Measurements from ENCODE around the gene NASP.

Gene NASP

DNA sequence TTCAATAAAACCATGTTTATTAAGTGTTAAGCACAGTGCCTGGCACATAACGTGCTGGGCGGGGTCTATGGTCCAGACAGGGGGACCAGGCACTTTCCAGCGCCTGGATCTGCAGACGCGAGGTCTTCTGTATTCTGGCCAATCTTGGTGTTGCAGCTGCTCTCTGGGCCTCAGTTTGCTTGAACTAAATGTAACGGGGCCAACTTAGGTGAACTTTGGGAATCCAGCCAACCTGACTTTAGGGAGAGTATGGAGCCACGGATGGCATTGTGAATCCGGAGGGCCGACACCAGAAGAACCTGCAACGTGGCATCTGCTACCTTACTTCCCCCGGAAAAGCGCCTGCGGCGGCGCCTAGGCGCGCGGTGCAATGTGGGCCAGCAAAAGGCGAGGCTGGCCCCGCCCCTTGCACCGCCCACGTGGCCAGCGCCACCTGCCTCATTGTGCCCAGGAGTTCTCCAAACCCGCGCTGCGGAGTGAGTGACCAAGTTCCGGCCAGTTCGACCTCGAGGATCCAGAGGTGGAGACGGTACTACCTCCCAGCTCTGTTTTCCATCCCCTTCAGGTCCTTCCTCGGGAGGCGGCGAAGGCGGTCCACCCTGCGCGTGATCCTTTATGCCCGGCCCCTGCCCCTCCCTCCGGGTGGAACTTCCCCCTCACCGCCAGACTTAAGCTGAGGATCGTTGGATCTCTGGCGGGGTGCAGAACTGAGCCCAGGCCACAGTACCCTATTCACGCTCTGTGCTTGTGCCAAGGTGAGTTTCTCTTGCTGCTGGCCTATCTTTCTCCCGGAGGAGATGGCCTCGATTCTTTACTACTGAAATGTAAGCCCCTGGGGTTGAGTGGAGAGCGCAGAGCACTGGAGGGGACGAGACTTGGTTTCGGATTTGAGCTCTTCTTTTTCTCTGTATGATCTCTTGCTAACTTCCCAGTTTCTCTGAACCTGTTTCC lies 33.2 kb upstream of the NASP start, which contains the start of gene AKR1A1:
AKR1A1 (plus strand) TSS at position 426 of the 951 bp plus-strand sequence. CDS start 10,969 bp downstream, outside the sequence.
- Histone ChIP-seq H3K4me1 (ENCODE audit: control insufficient read depth in 1 of 2, insufficient read depth in 2 of 2, low read length in 2 of 2) (peaks cover 12 to 25% of the 10 kb centered on the region in 2 donors), H3K27ac (ENCODE audit: low read depth, low read length) (peak within 1 kb of the TSS; percentile 86)

DNA sequence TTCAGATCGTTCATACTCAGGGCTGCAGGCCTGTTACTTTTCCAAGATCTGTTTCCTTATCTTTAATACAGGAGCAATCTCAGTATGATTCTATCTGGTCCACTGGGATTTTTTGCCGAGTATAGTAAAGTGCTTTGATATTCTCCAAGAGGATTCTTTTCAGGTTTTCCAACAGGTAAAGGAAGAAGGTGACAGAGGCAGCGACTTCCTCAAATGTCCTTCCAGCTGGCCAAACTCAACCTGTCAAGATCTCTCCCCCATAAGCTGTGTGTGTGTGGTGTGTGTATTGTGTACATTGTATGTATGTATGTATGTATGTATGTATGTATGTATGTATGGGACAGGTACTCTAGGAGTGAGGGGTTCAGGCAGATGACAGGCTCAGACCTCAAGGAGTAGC lies 32.2 kb upstream of the NASP start:
- Histone ChIP-seq H3K9me3 (ENCODE audit: control insufficient read depth in 1 of 2, low read length in 2 of 2) (no peaks in the 10 kb centered on the region), H3K4me3 (ENCODE audit: low read depth in 1 of 2, low read length in 2 of 2) (peak overlapping the region; percentile 88 to 90), H3K27ac (ENCODE audit: low read depth, low read length) (no peak overlapping the region), H3K9ac (ENCODE audit: low read depth in 1 of 2, low read length in 2 of 2) (peak overlapping the region; percentile 76 to 86), H3K27me3 (ENCODE audit: control insufficient read depth in 1 of 2, insufficient read depth in 2 of 2, low read length in 2 of 2) (no peaks in the 10 kb centered on the region), H3K4me1 (ENCODE audit: control insufficient read depth in 1 of 2, insufficient read depth in 2 of 2, low read length in 2 of 2) (peaks cover 9 to 25% of the 10 kb centered on the region in 2 donors), H3K36me3 (ENCODE audit: control insufficient read depth in 1 of 2, insufficient read depth in 2 of 2, low read length in 2 of 2) (peaks cover 0 to 6% of the 10 kb centered on the region in 2 donors)

More for the DNA sequence above, 33.2 kb upstream of the NASP start, which contains the start of gene AKR1A1:
- Histone ChIP-seq H3K4me3 (ENCODE audit: low read depth in 1 of 2, low read length in 2 of 2) (peak within 1 kb of the TSS; percentile 88 to 90), H3K9ac (ENCODE audit: low read depth in 1 of 2, low read length in 2 of 2) (peak within 1 kb of the TSS; percentile 76 to 86), H3K27me3 (ENCODE audit: control insufficient read depth in 1 of 2, insufficient read depth in 2 of 2, low read length in 2 of 2) (no peaks in the 10 kb centered on the region), H3K9me3 (ENCODE audit: control insufficient read depth in 1 of 2, low read length in 2 of 2) (no peaks in the 10 kb centered on the region), H3K36me3 (ENCODE audit: control insufficient read depth in 1 of 2, insufficient read depth in 2 of 2, low read length in 2 of 2) (peaks cover 0 to 3% of the 10 kb centered on the region in 2 donors)

DNA sequence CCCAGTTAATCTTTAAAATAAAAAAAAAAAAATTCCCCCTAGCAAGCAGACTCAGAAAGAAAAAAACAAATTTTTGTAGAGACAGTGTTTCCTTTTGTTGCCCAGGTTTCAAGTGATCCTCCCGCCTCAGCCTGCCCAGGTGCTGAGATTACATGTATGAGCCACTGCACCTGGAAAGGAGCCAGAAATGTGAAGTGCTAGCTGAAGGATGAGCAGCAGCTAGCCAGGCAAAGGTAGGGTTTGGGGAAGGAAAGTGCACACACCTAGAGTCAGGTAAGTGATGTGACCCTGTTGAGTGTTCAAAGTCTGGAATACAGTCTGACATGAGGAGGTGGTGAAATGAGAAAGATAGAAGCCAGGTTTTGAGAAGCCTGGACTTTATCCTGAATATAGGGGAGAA lies 31.5 kb upstream of the NASP start:
- peaks cover 0 to 6% of the 10 kb centered on the region in 2 donors for H3K36me3 ChIP-seq (ENCODE audit: control insufficient read depth in 1 of 2, insufficient read depth in 2 of 2, low read length in 2 of 2)
- H3K4me1 ChIP-seq (ENCODE audit: control insufficient read depth in 1 of 2, insufficient read depth in 2 of 2, low read length in 2 of 2), result peaks cover 12 to 29% of the 10 kb centered on the region in 2 donors
- H3K9ac ChIP-seq (ENCODE audit: low read depth in 1 of 2, low read length in 2 of 2), result peak overlapping the region in 1 of 2 donors; percentile 76
- peak overlapping the region; percentile 20 to 88 for H3K4me3 ChIP-seq (ENCODE audit: low read depth in 1 of 2, low read length in 2 of 2)
- H3K27ac ChIP-seq (ENCODE audit: low read depth, low read length), result no peak overlapping the region
- no peaks in the 10 kb centered on the region for H3K9me3 ChIP-seq (ENCODE audit: control insufficient read depth in 1 of 2, low read length in 2 of 2)
- H3K27me3 ChIP-seq (ENCODE audit: control insufficient read depth in 1 of 2, insufficient read depth in 2 of 2, low read length in 2 of 2), result no peaks in the 10 kb centered on the region

DNA sequence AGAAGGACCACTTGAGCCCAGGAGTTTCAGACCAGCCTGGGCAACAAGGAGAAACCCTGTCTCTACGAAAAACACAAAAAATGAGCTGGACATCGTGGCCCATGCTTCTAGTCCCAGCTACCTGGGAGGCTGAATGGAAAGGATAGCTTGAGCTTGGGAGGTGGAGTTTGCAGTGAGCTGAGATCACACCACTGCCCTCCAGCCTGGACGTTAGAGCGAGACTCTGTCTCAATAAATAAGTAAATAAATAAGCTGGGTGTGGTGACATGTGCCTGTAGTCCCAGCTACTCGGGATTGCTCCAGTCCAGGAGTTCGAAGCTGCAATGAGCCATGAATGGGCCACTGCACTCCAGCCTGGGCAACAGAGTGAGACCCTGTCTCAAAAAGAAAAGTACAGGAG lies 29.6 kb upstream of the NASP start:
- Histone ChIP-seq H3K4me3 (ENCODE audit: low read depth in 1 of 2, low read length in 2 of 2) (no peak overlapping the region), H3K27me3 (ENCODE audit: control insufficient read depth in 1 of 2, insufficient read depth in 2 of 2, low read length in 2 of 2) (no peaks in the 10 kb centered on the region), H3K27ac (ENCODE audit: low read depth, low read length) (no peak overlapping the region), H3K36me3 (ENCODE audit: control insufficient read depth in 1 of 2, insufficient read depth in 2 of 2, low read length in 2 of 2) (peaks cover 0 to 6% of the 10 kb centered on the region in 2 donors), H3K4me1 (ENCODE audit: control insufficient read depth in 1 of 2, insufficient read depth in 2 of 2, low read length in 2 of 2) (peaks cover 20 to 39% of the 10 kb centered on the region in 2 donors), H3K9ac (ENCODE audit: low read depth in 1 of 2, low read length in 2 of 2) (no peak overlapping the region), H3K9me3 (ENCODE audit: control insufficient read depth in 1 of 2, low read length in 2 of 2) (no peaks in the 10 kb centered on the region)

DNA sequence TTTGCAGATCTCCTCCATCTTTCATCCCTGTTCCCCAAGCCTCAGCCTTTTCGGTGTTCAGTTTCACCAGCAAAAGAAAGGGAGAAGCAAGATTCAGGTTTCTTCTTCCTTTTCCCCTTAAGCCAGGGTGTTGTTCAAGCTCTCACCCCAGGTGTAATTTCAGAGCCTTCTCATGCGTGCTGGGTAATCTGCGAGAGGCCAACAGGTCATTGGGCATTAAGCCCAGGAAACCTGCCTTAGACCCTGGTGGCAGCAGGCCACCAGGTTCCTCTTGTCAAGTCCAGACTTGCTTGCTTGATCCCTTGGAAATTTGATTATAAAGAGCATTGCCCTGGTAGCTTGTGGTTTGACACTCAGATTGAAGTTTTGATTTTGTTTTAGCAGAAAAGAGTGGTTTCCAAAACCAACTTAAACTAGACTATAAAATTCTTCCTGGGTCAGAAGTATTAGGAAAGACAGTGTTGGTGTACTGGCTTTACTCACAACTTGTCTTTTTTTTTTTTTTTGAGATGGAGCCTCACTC lies 26.4 kb upstream of the NASP start:
- Histone ChIP-seq H3K4me1 (ENCODE audit: control insufficient read depth in 1 of 2, insufficient read depth in 2 of 2, low read length in 2 of 2) (peaks cover 20 to 31% of the 10 kb centered on the region in 2 donors), H3K27ac (ENCODE audit: low read depth, low read length) (no peak overlapping the region), H3K9me3 (ENCODE audit: control insufficient read depth in 1 of 2, low read length in 2 of 2) (no peaks in the 10 kb centered on the region), H3K9ac (ENCODE audit: low read depth in 1 of 2, low read length in 2 of 2) (peak overlapping the region in 1 of 2 donors; percentile 33), H3K36me3 (ENCODE audit: control insufficient read depth in 1 of 2, insufficient read depth in 2 of 2, low read length in 2 of 2) (peaks cover 5 to 23% of the 10 kb centered on the region in 2 donors), H3K27me3 (ENCODE audit: control insufficient read depth in 1 of 2, insufficient read depth in 2 of 2, low read length in 2 of 2) (no peaks in the 10 kb centered on the region), H3K4me3 (ENCODE audit: low read depth in 1 of 2, low read length in 2 of 2) (no peak overlapping the region)

DNA sequence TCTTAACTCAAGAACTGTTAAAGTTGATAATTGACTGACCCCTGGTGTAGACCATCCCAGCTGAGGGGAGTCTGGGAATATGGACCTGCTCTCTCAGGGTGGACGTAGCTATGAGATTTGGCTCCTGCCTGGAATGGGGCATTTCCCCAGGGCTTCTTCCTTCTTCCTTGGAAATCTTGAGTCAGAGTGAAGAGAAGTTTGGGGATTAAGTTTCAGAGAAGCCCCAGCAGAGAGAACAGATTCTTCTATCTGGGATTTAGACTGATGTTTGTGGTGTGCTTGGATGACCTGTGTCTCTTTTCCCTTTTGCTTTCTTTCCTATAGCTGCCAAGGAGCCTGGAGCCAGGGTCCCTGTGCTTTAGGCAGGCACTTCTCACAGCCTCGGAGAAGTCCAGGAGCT lies 20.0 kb upstream of the NASP start:
- no peaks in the 10 kb centered on the region for H3K27me3 ChIP-seq (ENCODE audit: control insufficient read depth in 1 of 2, insufficient read depth in 2 of 2, low read length in 2 of 2)
- no peak overlapping the region for H3K9ac ChIP-seq (ENCODE audit: low read depth in 1 of 2, low read length in 2 of 2)
- no peak overlapping the region for H3K27ac ChIP-seq (ENCODE audit: low read depth, low read length)
- peaks cover 9 to 11% of the 10 kb centered on the region in 2 donors for H3K4me1 ChIP-seq (ENCODE audit: control insufficient read depth in 1 of 2, insufficient read depth in 2 of 2, low read length in 2 of 2)
- H3K9me3 ChIP-seq (ENCODE audit: control insufficient read depth in 1 of 2, low read length in 2 of 2), result no peaks in the 10 kb centered on the region
- no peak overlapping the region for H3K4me3 ChIP-seq (ENCODE audit: low read depth in 1 of 2, low read length in 2 of 2)
- H3K36me3 ChIP-seq (ENCODE audit: control insufficient read depth in 1 of 2, insufficient read depth in 2 of 2, low read length in 2 of 2), result peaks cover 36 to 52% of the 10 kb centered on the region in 2 donors

DNA sequence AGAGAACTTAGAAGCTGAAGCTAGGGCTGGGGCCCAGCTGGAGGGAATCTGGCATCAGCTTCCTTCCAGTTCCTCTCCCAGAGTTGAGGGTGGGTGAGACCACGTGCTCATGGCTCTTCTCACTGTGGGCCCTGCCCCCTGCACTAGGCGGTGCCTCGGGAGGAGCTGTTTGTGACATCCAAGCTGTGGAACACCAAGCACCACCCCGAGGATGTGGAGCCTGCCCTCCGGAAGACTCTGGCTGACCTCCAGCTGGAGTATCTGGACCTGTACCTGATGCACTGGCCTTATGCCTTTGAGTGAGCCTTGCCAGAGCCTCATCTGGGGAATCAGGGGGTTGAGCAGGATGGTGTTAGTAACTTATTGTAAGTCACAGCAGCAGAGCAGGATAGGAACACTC lies 17.1 kb upstream of the NASP start:
- H3K36me3 ChIP-seq (ENCODE audit: control insufficient read depth in 1 of 2, insufficient read depth in 2 of 2, low read length in 2 of 2), result peaks cover 45 to 64% of the 10 kb centered on the region in 2 donors
- H3K27ac ChIP-seq (ENCODE audit: low read depth, low read length), result no peak overlapping the region

DNA sequence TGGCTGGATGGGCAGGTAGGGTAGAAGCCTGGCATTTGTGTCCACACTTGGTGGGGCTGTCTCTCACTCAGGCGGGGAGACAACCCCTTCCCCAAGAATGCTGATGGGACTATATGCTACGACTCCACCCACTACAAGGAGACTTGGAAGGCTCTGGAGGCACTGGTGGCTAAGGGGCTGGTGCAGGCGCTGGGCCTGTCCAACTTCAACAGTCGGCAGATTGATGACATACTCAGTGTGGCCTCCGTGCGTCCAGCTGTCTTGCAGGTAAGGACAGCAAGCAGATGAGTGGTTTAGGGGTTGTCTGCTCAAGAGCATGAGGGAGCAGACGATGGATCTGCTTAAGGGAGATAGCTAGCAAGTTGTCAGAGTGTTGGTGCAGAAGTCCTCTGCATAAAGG lies 15.9 kb upstream of the NASP start:
- Histone ChIP-seq H3K36me3 (ENCODE audit: control insufficient read depth in 1 of 2, insufficient read depth in 2 of 2, low read length in 2 of 2) (peaks cover 41 to 61% of the 10 kb centered on the region in 2 donors), H3K27me3 (ENCODE audit: control insufficient read depth in 1 of 2, insufficient read depth in 2 of 2, low read length in 2 of 2) (no peaks in the 10 kb centered on the region), H3K9me3 (ENCODE audit: control insufficient read depth in 1 of 2, low read length in 2 of 2) (no peaks in the 10 kb centered on the region), H3K27ac (ENCODE audit: low read depth, low read length) (no peak overlapping the region), H3K9ac (ENCODE audit: low read depth in 1 of 2, low read length in 2 of 2) (no peak overlapping the region), H3K4me1 (ENCODE audit: control insufficient read depth in 1 of 2, insufficient read depth in 2 of 2, low read length in 2 of 2) (no peaks in the 10 kb centered on the region), H3K4me3 (ENCODE audit: low read depth in 1 of 2, low read length in 2 of 2) (no peak overlapping the region)

More for the DNA sequence above, 17.1 kb upstream of the NASP start:
- no peak overlapping the region for H3K9ac ChIP-seq (ENCODE audit: low read depth in 1 of 2, low read length in 2 of 2)
- H3K4me3 ChIP-seq (ENCODE audit: low read depth in 1 of 2, low read length in 2 of 2), result no peak overlapping the region
- H3K27me3 ChIP-seq (ENCODE audit: control insufficient read depth in 1 of 2, insufficient read depth in 2 of 2, low read length in 2 of 2), result no peaks in the 10 kb centered on the region
- peaks cover 3 to 4% of the 10 kb centered on the region in 2 donors for H3K4me1 ChIP-seq (ENCODE audit: control insufficient read depth in 1 of 2, insufficient read depth in 2 of 2, low read length in 2 of 2)
- no peaks in the 10 kb centered on the region for H3K9me3 ChIP-seq (ENCODE audit: control insufficient read depth in 1 of 2, low read length in 2 of 2)

DNA sequence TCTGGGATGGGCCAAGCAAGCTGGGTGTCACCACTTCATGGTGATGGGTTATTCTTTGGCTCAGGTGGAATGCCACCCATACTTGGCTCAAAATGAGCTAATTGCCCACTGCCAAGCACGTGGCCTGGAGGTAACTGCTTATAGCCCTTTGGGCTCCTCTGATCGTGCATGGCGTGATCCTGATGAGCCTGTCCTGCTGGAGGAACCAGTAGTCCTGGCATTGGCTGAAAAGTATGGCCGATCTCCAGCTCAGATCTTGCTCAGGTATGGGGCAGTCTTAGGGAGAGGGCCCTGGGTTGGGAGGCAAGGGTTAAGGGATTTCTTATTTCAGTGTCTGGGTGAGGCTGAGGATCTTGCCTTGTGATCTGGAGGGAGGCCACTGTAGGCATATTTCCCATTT lies 15.4 kb upstream of the NASP start:
- Histone ChIP-seq H3K36me3 (ENCODE audit: control insufficient read depth in 1 of 2, insufficient read depth in 2 of 2, low read length in 2 of 2) (peaks cover 41 to 61% of the 10 kb centered on the region in 2 donors), H3K27ac (ENCODE audit: low read depth, low read length) (no peak overlapping the region), H3K9me3 (ENCODE audit: control insufficient read depth in 1 of 2, low read length in 2 of 2) (no peaks in the 10 kb centered on the region), H3K4me1 (ENCODE audit: control insufficient read depth in 1 of 2, insufficient read depth in 2 of 2, low read length in 2 of 2) (no peaks in the 10 kb centered on the region), H3K4me3 (ENCODE audit: low read depth in 1 of 2, low read length in 2 of 2) (no peak overlapping the region), H3K27me3 (ENCODE audit: control insufficient read depth in 1 of 2, insufficient read depth in 2 of 2, low read length in 2 of 2) (no peaks in the 10 kb centered on the region), H3K9ac (ENCODE audit: low read depth in 1 of 2, low read length in 2 of 2) (no peak overlapping the region)

DNA sequence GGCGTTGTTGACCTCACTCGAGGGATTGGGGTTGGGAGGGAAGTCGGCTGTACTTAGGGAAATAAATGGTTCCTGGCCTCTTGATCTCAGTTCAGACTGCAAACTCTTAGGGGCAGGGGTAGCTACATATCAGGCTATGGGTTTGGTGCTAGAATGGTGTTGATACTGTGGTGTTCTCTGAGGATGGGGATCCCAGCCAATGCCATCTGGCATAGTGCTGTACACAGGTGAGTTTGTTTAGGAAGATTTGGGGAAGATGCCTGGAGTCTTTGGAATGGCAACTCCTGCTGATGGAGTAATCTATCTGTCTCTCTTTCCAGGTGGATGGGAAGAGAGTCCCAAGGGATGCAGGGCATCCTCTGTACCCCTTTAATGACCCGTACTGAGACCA lies 14.3 kb upstream of the NASP start:
- peaks cover 34 to 51% of the 10 kb centered on the region in 2 donors for H3K36me3 ChIP-seq (ENCODE audit: control insufficient read depth in 1 of 2, insufficient read depth in 2 of 2, low read length in 2 of 2)

More for the DNA sequence above, 14.3 kb upstream of the NASP start:
- no peak overlapping the region for H3K27ac ChIP-seq (ENCODE audit: low read depth, low read length)
- no peak overlapping the region for H3K4me3 ChIP-seq (ENCODE audit: low read depth in 1 of 2, low read length in 2 of 2)
- no peaks in the 10 kb centered on the region for H3K9me3 ChIP-seq (ENCODE audit: control insufficient read depth in 1 of 2, low read length in 2 of 2)
- no peaks in the 10 kb centered on the region for H3K27me3 ChIP-seq (ENCODE audit: control insufficient read depth in 1 of 2, insufficient read depth in 2 of 2, low read length in 2 of 2)
- no peaks in the 10 kb centered on the region for H3K4me1 ChIP-seq (ENCODE audit: control insufficient read depth in 1 of 2, insufficient read depth in 2 of 2, low read length in 2 of 2)
- no peak overlapping the region for H3K9ac ChIP-seq (ENCODE audit: low read depth in 1 of 2, low read length in 2 of 2)
